ENCODE measurements around the gene ZFHX3. TPM values are rescaled to one million over a fixed set of nuclear protein-coding genes. Genes with fewer than 3 reads are reported as not detected.

The ZFHX3 gene
- total RNA-seq, 1 donor from 2014 or later = 68.1 TPM

DNA sequence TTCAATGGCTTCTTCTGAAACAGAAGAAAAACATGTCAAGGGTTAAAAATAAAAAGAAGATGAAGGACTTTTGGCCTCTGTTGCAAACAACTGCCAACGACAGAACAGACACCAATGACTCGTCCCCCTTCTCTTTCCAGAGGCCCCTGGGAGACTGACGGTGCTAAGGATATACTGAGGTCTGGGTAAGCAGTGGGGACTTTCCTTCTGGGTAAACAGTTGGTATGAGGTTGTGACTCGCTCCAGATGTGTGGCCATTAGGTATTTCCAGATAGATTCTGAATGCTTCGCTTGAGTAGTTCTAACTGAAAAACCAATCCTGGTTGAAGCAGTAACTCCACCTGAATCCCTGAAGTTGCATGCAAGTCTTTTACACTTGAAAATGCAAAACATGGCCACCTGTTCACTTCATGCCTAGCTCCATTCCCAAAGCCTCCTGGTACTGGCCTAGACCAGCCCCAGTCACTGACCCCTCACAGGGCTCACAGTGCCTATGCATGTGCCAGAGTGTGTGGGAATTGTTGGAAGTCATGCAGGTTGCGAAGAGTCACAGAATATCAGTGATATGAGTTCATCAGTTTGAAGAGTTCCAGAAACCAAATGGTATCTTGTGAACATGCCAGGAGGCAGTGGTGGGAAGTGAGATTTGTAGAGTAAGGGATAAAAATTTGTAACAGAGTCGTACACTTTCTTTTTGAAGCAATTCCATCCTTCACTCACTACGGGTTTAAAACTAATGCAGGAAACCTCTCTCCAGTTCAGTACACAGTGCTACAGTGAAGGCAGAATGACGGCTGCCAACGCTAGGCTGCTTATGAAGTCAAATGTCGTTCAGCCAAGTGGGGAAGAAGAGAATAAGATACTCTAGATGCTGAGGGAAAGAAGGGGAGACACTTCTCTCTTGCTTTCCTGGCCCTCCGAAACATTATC lies 217.8 kb downstream of the ZFHX3 start:
- H3K27ac Mint-ChIP-seq = peak overlapping the region; percentile 71
- H3K4me1 Mint-ChIP-seq = peaks cover 25% of the 10 kb centered on the region
- no peaks in the 10 kb centered on the region for H3K27me3 Mint-ChIP-seq (ENCODE audit: low read depth)
- no peak for DNase-seq (ENCODE audit: low spot score in 2 of 2, unreplicated experiment in 2 of 2)
- H3K4me3 Mint-ChIP-seq = no peak overlapping the region
- peaks cover 7% of the 10 kb centered on the region for H3K36me3 Mint-ChIP-seq
- no peaks in the 10 kb centered on the region for H3K9me3 Mint-ChIP-seq
- TF ChIP-seq, protein P1, sequence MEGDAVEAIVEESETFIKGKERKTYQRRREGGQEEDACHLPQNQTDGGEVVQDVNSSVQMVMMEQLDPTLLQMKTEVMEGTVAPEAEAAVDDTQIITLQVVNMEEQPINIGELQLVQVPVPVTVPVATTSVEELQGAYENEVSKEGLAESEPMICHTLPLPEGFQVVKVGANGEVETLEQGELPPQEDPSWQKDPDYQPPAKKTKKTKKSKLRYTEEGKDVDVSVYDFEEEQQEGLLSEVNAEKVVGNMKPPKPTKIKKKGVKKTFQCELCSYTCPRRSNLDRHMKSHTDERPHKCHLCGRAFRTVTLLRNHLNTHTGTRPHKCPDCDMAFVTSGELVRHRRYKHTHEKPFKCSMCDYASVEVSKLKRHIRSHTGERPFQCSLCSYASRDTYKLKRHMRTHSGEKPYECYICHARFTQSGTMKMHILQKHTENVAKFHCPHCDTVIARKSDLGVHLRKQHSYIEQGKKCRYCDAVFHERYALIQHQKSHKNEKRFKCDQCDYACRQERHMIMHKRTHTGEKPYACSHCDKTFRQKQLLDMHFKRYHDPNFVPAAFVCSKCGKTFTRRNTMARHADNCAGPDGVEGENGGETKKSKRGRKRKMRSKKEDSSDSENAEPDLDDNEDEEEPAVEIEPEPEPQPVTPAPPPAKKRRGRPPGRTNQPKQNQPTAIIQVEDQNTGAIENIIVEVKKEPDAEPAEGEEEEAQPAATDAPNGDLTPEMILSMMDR (IDR thresholded peaks at IDR 0.05; ENCODE audit: unreplicated experiment) = no peak

DNA sequence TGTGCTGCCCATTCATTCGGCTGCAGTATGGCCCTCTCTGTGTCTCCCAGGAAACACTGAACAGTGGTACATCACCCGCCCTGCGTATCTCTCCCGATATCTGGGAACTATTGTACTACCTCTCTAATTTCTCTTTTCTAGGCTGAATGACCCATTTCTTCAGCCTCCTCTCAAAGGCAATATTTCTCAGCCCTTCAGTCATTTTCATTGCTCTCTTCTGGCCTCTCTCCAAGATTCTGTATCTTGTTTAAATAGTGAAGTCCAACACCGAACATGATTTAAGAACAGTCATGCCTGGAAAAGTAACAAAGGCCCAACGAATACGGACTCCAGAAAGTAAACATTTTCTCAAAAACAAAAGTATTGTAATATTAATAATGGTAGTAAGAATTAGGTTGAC lies 220.1 kb downstream of the ZFHX3 start:
- H3K27me3 Mint-ChIP-seq (ENCODE audit: low read depth) = no peaks in the 10 kb centered on the region
- H3K9me3 Mint-ChIP-seq = no peaks in the 10 kb centered on the region
- H3K27ac Mint-ChIP-seq = peak overlapping the region; percentile 57
- peaks cover 18% of the 10 kb centered on the region for H3K4me1 Mint-ChIP-seq
- H3K36me3 Mint-ChIP-seq = peaks cover 7% of the 10 kb centered on the region
- no peak for DNase-seq (ENCODE audit: low spot score in 2 of 2, unreplicated experiment in 2 of 2)
- no peak overlapping the region for H3K4me3 Mint-ChIP-seq
- TF ChIP-seq, protein P1 (IDR thresholded peaks at IDR 0.05; ENCODE audit: unreplicated experiment) = no peak

DNA sequence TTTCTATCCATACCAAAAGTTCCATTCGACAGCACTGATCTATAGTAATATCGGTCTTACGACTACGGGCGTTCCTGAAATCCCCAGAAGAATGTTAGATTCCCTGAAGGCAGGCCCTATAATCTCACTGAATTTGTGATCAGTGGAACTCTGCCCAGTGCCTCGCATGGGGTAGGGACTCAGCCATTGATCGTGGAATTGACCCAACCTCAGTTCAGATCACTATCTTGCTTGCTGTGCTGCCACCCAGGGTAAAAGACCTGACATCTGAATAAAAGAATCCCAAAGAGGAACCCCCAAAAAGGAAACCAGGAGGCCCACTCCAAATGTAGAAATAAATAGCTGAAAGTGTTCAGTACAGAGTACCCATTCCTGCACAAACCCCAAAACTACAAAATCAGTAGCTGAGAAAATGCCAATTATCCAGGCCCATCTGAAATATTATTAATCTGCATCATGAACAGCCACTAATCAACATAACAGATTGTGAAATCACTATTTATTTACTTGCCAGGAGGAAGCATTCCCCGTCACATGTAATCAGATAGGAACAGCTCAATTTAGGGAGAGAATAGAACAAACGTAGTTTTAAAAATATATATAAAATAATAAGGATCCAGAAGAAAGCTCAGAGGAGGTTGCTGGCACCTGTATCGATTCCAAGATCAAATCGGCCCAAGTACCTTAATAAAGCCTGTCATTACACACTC lies 221.9 kb downstream of the ZFHX3 start:
- TF ChIP-seq, protein P1 (IDR thresholded peaks at IDR 0.05; ENCODE audit: unreplicated experiment) = no peak
- no peak overlapping the region for H3K4me3 Mint-ChIP-seq
- H3K27ac Mint-ChIP-seq = peak overlapping the region; percentile 25
- peaks cover 10% of the 10 kb centered on the region for H3K4me1 Mint-ChIP-seq
- H3K36me3 Mint-ChIP-seq = peaks cover 7% of the 10 kb centered on the region
- no peak for DNase-seq (ENCODE audit: low spot score in 2 of 2, unreplicated experiment in 2 of 2)
- H3K27me3 Mint-ChIP-seq (ENCODE audit: low read depth) = no peaks in the 10 kb centered on the region
- H3K9me3 Mint-ChIP-seq = no peaks in the 10 kb centered on the region

DNA sequence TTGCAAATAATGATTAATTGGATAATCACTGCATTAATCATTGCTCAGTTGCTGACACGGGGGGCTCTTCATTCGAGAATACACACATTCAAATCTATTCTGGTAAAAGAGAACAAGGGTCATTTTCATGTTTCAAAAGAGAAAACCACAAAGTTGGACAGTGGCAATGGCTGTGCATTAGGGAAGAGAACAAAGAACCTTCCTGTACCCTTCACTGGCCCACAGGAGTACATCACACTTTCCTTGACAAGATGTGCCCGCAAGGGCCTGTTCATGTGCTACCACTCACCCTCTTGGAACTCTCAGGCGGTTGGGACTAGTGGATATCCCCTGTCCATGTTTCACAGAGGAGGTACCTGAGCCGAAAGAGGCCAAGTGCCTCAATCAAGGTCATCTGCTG lies 223.2 kb downstream of the ZFHX3 start:
- no peak for DNase-seq (ENCODE audit: low spot score in 2 of 2, unreplicated experiment in 2 of 2)
- Mint-ChIP-seq H3K36me3 (peaks cover 7% of the 10 kb centered on the region), H3K4me3 (no peak overlapping the region), H3K9me3 (no peaks in the 10 kb centered on the region), H3K27ac (no peak overlapping the region), H3K4me1 (peaks cover 10% of the 10 kb centered on the region), H3K27me3 (ENCODE audit: low read depth) (no peaks in the 10 kb centered on the region)
- TF ChIP-seq, protein P1 (IDR thresholded peaks at IDR 0.05; ENCODE audit: unreplicated experiment) = no peak

DNA sequence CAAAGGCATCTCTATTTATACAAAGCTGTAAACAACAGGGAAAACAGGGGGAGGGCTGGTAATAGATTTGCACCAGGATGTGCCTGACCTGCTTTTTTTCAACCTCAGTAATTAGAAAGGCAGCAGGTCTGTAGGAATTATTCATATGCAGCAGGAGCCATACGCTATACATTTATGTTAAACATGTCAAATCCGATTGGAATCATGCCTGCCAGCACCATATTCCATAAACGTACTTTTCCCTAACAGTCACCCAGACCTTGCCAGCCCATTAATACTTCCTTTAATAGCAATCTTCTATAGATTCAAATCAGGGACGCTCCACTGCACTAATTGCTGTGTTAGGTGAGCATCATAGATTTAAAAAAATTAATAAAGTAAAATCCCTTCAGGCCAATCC lies 223.9 kb downstream of the ZFHX3 start:
- Mint-ChIP-seq H3K27ac (no peak overlapping the region), H3K4me1 (peaks cover 13% of the 10 kb centered on the region), H3K4me3 (no peak overlapping the region), H3K27me3 (ENCODE audit: low read depth) (no peaks in the 10 kb centered on the region), H3K9me3 (no peaks in the 10 kb centered on the region), H3K36me3 (peaks cover 4% of the 10 kb centered on the region)
- no peak for DNase-seq (ENCODE audit: low spot score in 2 of 2, unreplicated experiment in 2 of 2)
- TF ChIP-seq, protein P1 (IDR thresholded peaks at IDR 0.05; ENCODE audit: unreplicated experiment) = no peak

All from mesothelial cell of epicardium (in vitro differentiated cells).